Liver (tissue), 9 donors: ENCODE results near the gene ZNF724. TPM values are rescaled to one million over a fixed set of nuclear protein-coding genes. Genes with fewer than 3 reads are reported as not detected.
"Not testable (repeated sequence)": the region's sequence is repeated elsewhere in the genome, so short reads cannot be mapped to it uniquely, and the experiment has no call there.

Experiments
- DNase-seq: peaks from one replicate; pipeline ENCODE4 v3.0.0-alpha.2; 2017; ENCODE audit warnings: low spot score
- H3K27ac ChIP-seq, 2 donors: one replicate each; pipeline ENCODE4 v1.7.0; 2013; ENCODE audit warnings: inconsistent platforms in 2 of 2, low read length in 2 of 2, control low read depth in 1 of 2, low read depth in 1 of 2, mild to moderate bottlenecking in 1 of 2
- H3K27me3 ChIP-seq, 4 donors: one replicate each; pipeline versions ENCODE4 v1.6.1 to v1.7.0; 2013; ENCODE audit warnings: low read length in 3 of 4, inconsistent platforms in 1 of 4, mild to moderate bottlenecking in 1 of 4, moderate library complexity in 1 of 4; ENCODE audit not compliant: control insufficient read depth in 4 of 4, insufficient read depth in 4 of 4
- H3K36me3 ChIP-seq, 4 donors: one replicate each; pipeline versions ENCODE4 v1.6.1 to v1.7.0; 2013; ENCODE audit warnings: low read length in 3 of 4, mild to moderate bottlenecking in 3 of 4, low read depth in 1 of 4, moderate library complexity in 1 of 4; ENCODE audit not compliant: control insufficient read depth in 4 of 4, insufficient read depth in 3 of 4
- H3K4me1 ChIP-seq, 4 donors: one replicate each; pipeline versions ENCODE4 v1.6.1 to v1.7.0; 2013; ENCODE audit warnings: low read length in 3 of 4, mild to moderate bottlenecking in 3 of 4, moderate library complexity in 1 of 4; ENCODE audit not compliant: control insufficient read depth in 4 of 4, insufficient read depth in 4 of 4
- H3K4me3 ChIP-seq, 3 donors: one replicate each; pipeline versions ENCODE4 v1.6.1 to v1.7.0; 2013; ENCODE audit warnings: low read length in 3 of 3, control low read depth in 1 of 3, low read depth in 1 of 3, mild to moderate bottlenecking in 1 of 3
- H3K9ac ChIP-seq, 2 donors: one replicate each; pipeline ENCODE4 v1.7.0; 2013; ENCODE audit warnings: low read length in 2 of 2, mild to moderate bottlenecking in 2 of 2, moderate library complexity in 2 of 2, control low read depth in 1 of 2, low read depth in 1 of 2
- H3K9me3 ChIP-seq, 4 donors: one replicate each; pipeline versions ENCODE4 v1.6.1 to v1.7.0; 2013; ENCODE audit warnings: low read length in 3 of 4; ENCODE audit not compliant: control insufficient read depth in 4 of 4
- ATF3 ChIP-seq: IDR thresholded peaks from 2 replicates; pipeline ENCODE4 v1.6.1; 2016; ENCODE audit warnings: antibody characterized with exemption
- CTCF ChIP-seq: fragments of 150-350 bp; IDR thresholded peaks from 2 replicates; pipeline ENCODE4 v1.5.1; 2017; ENCODE audit warnings: improper control_type of control experiment, low read depth, low read length; ENCODE audit not compliant: missing input control
- EGR1 ChIP-seq, 2 donors: IDR thresholded peaks; 2 replicates each; pipeline ENCODE4 v1.6.1; 2016 to 2018; ENCODE audit warnings: antibody characterized with exemption in 2 of 2, low read depth in 2 of 2
- FOXA1 ChIP-seq: IDR thresholded peaks from 2 replicates; pipeline ENCODE4 v1.6.1; 2016; ENCODE audit warnings: antibody characterized with exemption
- FOXA2 ChIP-seq: IDR thresholded peaks from 2 replicates; pipeline ENCODE4 v1.6.1; 2016; ENCODE audit warnings: antibody characterized with exemption
- GABPA ChIP-seq, 2 donors: IDR thresholded peaks in 1 of 2; conservative IDR thresholded peaks in 1 of 2; 2 replicates each; pipeline ENCODE4 v1.6.1; 2016; ENCODE audit warnings: antibody characterized with exemption in 2 of 2, mild to moderate bottlenecking in 1 of 2, moderate library complexity in 1 of 2
- HNF4A ChIP-seq, 2 donors: conservative IDR thresholded peaks; 2 replicates each; pipeline ENCODE4 v1.6.1; 2016; ENCODE audit warnings: antibody characterized with exemption in 2 of 2, mild to moderate bottlenecking in 2 of 2
- HNF4G ChIP-seq: IDR thresholded peaks from 2 replicates; pipeline ENCODE4 v1.6.1; 2016; ENCODE audit warnings: antibody characterized with exemption
- NR2F2 ChIP-seq: IDR thresholded peaks from 2 replicates; pipeline ENCODE4 v1.6.1; 2016; ENCODE audit warnings: antibody characterized with exemption
- RAD21 ChIP-seq, 2 donors: IDR thresholded peaks; 2 replicates each; pipeline ENCODE4 v1.6.1; 2016; ENCODE audit warnings: antibody characterized with exemption in 2 of 2, mild to moderate bottlenecking in 2 of 2
- RXRA ChIP-seq, 2 donors: IDR thresholded peaks; 2 replicates each; pipeline ENCODE4 v1.6.1; 2017 to 2018; ENCODE audit warnings: antibody characterized with exemption in 2 of 2, mild to moderate bottlenecking in 1 of 2
- TAF1 ChIP-seq: conservative IDR thresholded peaks from 2 replicates; pipeline ENCODE4 v1.6.1; 2016; ENCODE audit warnings: antibody characterized with exemption, mild to moderate bottlenecking
- YY1 ChIP-seq: IDR thresholded peaks from 2 replicates; pipeline ENCODE4 v1.6.1; 2016; ENCODE audit warnings: antibody characterized with exemption, mild to moderate bottlenecking
- ZBTB33 ChIP-seq: IDR thresholded peaks from 2 replicates; pipeline ENCODE4 v1.6.1; 2016; ENCODE audit warnings: antibody characterized with exemption
- WGBS: extraction: QIAGEN DNeasy Blood & Tissue Kit; methylation state at CpG from one replicate; pipeline ENCODE4 v1.1.7; 2013; 5-methylcytosine and 5-hydroxymethylcytosine counted together
- polyA plus RNA-seq, 2 donors: library from polyadenylated mRNA; stranded (reverse) in 1 of 2; unstranded in 1 of 2; fragments of 200-250 nt in 1 of 2; fragments of >200 nt in 1 of 2; fragmentation: Nextera tagmentation in 1 of 2; extraction: Ambion mirVana in 1 of 2; gene quantifications; one replicate each; pipeline versions ENCODE4 v1.2.1 to v1.2.3, GENCODE V29; 2013 to 2015
- total RNA-seq, 2 donors: library from RNA; depleted of rRNA; stranded (reverse); fragments of >200 nt; gene quantifications; one replicate each; pipeline ENCODE4 v1.2.3, GENCODE V29; 2014
- TF ChIP-seq, protein P1 (sequence below): IDR thresholded peaks from 2 replicates; pipeline ENCODE4 v1.6.1; 2016; ENCODE audit warnings: antibody characterized with exemption, mild to moderate bottlenecking
- donor health status: healthy.
- donor health status: healthy.
- donor health status: healthy.
- donor health status: healthy.
- donor health status: healthy.

ZNF724 gene
- total and polyA plus RNA-seq, 4 donors = 0.13 to 8.8 (median 0.84) TPM; not detected in 1

GRCh38 chr19:23259961-23260360 lies 9.8 kb upstream of the ZNF724 start:
- Histone ChIP-seq H3K27ac (no peak overlapping the region), H3K36me3 (peaks cover 0 to 24% (median 21%) of the 10 kb centered on the region in 4 donors), H3K27me3 (no peaks in the 10 kb centered on the region), H3K4me3 (no peak overlapping the region), H3K4me1 (no peaks in the 10 kb centered on the region), H3K9me3 (no peaks in the 10 kb centered on the region), H3K9ac (no peak overlapping the region)
- TF ChIP-seq TAF1 = no peak
- no peak for DNase-seq
- over 99% methylated on average over 2 of the region's 2 CpGs for WGBS

GRCh38 chr19:23255700-23256099 lies 5.5 kb upstream of the ZNF724 start:
- no peak overlapping the region for H3K4me3 ChIP-seq
- H3K27me3 ChIP-seq = no peaks in the 10 kb centered on the region
- H3K36me3 ChIP-seq = peaks cover 0 to 16% (median 14%) of the 10 kb centered on the region in 4 donors
- 88% methylated on average over 4 of the region's 4 CpGs for WGBS
- no peaks in the 10 kb centered on the region for H3K9me3 ChIP-seq
- no peaks in the 10 kb centered on the region for H3K4me1 ChIP-seq
- DNase-seq = no peak
- H3K27ac ChIP-seq = no peak overlapping the region
- TF ChIP-seq FOXA1 (no peak), RXRA (IDR thresholded peaks at IDR 0.05) (peak in 1 of 2 donors; percentile 38), HNF4A (conservative IDR thresholded peaks at IDR 0.05) (peak; percentile 66)
- no peak overlapping the region for H3K9ac ChIP-seq

- 34% methylated on average over 5 of the region's 5 CpGs for WGBS
- Histone ChIP-seq H3K27me3 (no peaks in the 10 kb centered on the region), H3K27ac (no peak overlapping the region), H3K9ac (no peak overlapping the region), H3K4me1 (peaks cover 2 to 11% (median 6%) of the 10 kb centered on the region in 4 donors), H3K9me3 (no peaks in the 10 kb centered on the region), H3K4me3 (no peak overlapping the region), H3K36me3 (peaks cover 0 to 6% (median 5%) of the 10 kb centered on the region in 4 donors)
- TF ChIP-seq, protein P1, sequence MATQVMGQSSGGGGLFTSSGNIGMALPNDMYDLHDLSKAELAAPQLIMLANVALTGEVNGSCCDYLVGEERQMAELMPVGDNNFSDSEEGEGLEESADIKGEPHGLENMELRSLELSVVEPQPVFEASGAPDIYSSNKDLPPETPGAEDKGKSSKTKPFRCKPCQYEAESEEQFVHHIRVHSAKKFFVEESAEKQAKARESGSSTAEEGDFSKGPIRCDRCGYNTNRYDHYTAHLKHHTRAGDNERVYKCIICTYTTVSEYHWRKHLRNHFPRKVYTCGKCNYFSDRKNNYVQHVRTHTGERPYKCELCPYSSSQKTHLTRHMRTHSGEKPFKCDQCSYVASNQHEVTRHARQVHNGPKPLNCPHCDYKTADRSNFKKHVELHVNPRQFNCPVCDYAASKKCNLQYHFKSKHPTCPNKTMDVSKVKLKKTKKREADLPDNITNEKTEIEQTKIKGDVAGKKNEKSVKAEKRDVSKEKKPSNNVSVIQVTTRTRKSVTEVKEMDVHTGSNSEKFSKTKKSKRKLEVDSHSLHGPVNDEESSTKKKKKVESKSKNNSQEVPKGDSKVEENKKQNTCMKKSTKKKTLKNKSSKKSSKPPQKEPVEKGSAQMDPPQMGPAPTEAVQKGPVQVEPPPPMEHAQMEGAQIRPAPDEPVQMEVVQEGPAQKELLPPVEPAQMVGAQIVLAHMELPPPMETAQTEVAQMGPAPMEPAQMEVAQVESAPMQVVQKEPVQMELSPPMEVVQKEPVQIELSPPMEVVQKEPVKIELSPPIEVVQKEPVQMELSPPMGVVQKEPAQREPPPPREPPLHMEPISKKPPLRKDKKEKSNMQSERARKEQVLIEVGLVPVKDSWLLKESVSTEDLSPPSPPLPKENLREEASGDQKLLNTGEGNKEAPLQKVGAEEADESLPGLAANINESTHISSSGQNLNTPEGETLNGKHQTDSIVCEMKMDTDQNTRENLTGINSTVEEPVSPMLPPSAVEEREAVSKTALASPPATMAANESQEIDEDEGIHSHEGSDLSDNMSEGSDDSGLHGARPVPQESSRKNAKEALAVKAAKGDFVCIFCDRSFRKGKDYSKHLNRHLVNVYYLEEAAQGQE = no peak
- TF ChIP-seq HNF4A (conservative IDR thresholded peaks at IDR 0.05) (no peak), EGR1 (IDR thresholded peaks at IDR 0.05; ENCODE audit: low read depth in 2 of 2) (no peak), ATF3 (no peak), RAD21 (IDR thresholded peaks at IDR 0.05) (no peak), ZBTB33 (no peak), CTCF (no peak), TAF1 (no peak), HNF4G (no peak), YY1 (no peak), NR2F2 (no peak), FOXA2 (no peak), GABPA (IDR thresholded peaks at IDR 0.05 in 1 of 2, conservative IDR thresholded peaks at IDR 0.05 in 1 of 2) (no peak), RXRA (IDR thresholded peaks at IDR 0.05) (no peak)
- no peak for DNase-seq
Observed at GRCh38 chr19:23254141-23254910, 4.1 kb upstream of the ZNF724 start.

DNA sequence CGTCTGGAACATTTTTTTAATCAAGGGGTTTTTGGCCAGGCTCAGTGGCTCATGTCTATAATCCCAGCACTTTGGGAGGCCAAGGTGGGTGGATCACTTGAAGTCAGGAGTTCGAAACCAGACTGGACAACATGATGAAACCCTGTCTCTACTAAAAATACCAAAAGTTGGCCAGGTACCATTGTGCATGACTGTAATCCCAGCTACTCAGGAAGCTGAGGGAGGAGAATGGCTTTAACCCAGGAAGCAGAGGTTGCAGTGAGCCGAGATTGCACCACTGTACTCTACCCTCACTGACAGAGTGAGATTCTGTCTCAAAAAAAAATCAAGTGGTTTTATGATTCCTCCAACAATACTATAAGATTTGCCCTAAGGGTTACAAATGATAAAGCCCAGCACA lies 3.1 kb upstream of the ZNF724 start:
- not testable (repeated sequence) for H3K4me3 ChIP-seq, H3K27me3 ChIP-seq, H3K9me3 ChIP-seq, DNase-seq, H3K36me3 ChIP-seq, H3K27ac ChIP-seq, H3K9ac ChIP-seq
- peaks cover 3 to 12% (median 8%) of the 10 kb centered on the region in 4 donors for H3K4me1 ChIP-seq
- WGBS = 47% methylated on average over 3 of the region's 3 CpGs
